NCI-H2081 treated with DMSO at 0.1 percent for 48 hours (cell line): Measurements from ENCODE around the gene PCDHGB4.
"Not testable (repeated sequence)": the region's sequence is repeated elsewhere in the genome, so short reads cannot be mapped to it uniquely, and the experiment has no call there.

ENCODE experiments used
- DNase-seq: peaks from one replicate; lab custom pipeline; 2025; lab: John Stamatoyannopoulos, UW

PCDHGB4 gene

DNA sequence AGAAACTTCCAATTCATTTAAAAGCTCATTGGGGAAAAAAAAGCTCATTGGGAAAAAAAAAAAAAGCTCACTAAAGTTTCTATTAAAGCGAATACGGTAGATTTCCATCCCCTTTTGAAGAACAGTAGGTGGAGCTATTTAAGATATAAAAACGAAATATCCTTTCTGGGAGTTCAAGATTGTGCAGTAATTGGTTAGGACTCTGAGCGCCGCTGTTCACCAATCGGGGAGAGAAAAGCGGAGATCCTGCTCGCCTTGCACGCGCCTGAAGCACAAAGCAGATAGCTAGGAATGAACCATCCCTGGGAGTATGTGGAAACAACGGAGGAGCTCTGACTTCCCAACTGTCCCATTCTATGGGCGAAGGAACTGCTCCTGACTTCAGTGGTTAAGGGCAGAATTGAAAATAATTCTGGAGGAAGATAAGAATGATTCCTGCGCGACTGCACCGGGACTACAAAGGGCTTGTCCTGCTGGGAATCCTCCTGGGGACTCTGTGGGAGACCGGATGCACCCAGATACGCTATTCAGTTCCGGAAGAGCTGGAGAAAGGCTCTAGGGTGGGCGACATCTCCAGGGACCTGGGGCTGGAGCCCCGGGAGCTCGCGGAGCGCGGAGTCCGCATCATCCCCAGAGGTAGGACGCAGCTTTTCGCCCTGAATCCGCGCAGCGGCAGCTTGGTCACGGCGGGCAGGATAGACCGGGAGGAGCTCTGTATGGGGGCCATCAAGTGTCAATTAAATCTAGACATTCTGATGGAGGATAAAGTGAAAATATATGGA lies 43.0 kb downstream of the PCDHGB4 start, which contains the start of gene PCDHGA12:
Gene PCDHGA12 (plus strand): TSS at position 176 of the 782 bp plus-strand sequence. CDS start 253 bp downstream, at position 429.
- DNase-seq: no peak

DNA sequence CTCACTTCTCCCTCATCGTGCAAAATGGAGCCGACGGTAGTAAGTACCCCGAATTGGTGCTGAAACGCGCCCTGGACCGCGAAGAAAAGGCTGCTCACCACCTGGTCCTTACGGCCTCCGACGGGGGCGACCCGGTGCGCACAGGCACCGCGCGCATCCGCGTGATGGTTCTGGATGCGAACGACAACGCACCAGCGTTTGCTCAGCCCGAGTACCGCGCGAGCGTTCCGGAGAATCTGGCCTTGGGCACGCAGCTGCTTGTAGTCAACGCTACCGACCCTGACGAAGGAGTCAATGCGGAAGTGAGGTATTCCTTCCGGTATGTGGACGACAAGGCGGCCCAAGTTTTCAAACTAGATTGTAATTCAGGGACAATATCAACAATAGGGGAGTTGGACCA lies 43.8 kb downstream of the PCDHGB4 start:
- DNase-seq: no peak

DNA sequence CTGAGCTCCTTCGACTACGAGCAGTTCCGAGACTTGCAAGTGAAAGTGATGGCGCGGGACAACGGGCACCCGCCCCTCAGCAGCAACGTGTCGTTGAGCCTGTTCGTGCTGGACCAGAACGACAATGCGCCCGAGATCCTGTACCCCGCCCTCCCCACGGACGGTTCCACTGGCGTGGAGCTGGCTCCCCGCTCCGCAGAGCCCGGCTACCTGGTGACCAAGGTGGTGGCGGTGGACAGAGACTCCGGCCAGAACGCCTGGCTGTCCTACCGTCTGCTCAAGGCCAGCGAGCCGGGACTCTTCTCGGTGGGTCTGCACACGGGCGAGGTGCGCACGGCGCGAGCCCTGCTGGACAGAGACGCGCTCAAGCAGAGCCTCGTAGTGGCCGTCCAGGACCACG lies 44.8 kb downstream of the PCDHGB4 start:
- DNase-seq: not testable (repeated sequence)

DNA sequence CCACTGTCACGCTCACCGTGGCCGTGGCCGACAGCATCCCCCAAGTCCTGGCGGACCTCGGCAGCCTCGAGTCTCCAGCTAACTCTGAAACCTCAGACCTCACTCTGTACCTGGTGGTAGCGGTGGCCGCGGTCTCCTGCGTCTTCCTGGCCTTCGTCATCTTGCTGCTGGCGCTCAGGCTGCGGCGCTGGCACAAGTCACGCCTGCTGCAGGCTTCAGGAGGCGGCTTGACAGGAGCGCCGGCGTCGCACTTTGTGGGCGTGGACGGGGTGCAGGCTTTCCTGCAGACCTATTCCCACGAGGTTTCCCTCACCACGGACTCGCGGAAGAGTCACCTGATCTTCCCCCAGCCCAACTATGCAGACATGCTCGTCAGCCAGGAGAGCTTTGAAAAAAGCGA lies 45.2 kb downstream of the PCDHGB4 start:
- not testable (repeated sequence) for DNase-seq

DNA sequence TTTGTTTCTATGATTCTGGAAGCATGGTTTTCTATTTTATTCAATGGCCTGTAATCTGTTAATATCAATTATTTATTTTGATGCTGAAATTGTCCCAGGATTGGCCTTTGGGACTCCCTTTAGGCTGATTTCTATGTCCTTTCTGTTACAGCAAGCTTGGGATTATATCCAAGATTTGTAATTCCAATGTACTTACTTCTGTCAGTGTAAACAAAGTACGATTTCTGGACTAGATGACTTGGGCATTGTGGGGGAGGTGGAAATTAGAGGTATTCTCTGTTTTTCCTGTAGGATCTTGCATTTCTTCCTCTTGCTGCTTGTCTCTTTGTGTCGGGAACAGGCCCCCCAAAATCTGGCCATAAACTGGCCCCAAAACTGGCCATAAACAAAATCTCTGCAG lies 46.5 kb downstream of the PCDHGB4 start:
- no peak for DNase-seq

DNA sequence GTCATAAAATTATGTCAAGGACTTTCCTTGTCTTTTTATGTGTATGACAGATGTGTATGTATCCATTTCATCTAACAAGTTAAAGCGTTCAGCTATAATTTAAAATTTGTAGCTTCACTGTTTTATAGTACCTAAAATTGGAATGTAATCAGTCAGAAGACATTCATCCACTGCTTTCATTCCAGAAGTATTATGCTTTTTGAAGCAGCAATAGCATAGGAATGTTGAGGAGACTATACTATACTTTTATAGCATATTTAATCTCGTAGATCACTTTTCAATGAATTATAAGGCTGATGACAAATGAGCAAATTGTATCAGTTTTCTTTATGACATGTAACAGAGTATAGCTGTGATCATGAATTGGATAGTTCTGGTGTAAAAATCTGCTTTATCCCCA lies 49.7 kb downstream of the PCDHGB4 start:
- no peak for DNase-seq

DNA sequence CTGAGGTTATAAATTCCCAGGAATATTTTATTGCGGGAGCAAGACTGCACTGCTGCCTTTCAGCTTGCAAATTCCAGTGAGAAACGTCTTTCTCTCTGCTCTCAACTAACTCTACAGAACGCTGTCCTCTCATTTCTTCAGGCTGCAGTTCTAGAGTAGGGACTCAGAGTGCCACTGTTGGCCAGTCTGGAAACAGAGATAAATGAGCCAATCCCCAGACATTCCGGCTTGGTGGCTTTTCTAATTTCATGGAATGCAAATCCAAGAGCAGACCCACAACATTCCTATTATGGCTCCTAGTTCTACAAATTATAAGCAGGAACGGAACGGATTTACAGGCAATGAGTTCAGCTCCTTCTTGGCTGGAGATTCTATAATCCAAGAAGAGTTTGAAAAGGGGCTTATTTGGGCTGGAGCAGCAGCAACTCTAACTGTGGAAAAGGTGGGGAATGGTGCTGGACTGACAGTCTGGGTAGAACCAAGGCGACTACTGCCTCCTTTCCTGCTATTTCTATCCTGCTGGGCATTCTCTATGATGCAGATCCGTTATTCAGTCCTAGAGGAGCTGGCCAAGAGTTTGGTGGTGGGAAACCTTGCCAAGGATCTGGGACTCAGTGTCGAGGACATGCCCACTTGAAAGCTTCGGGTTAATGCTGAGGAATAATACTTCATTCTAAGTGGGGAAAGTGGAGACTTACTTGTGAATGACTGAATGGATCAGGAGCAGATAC lies 52.1 kb downstream of the PCDHGB4 start:
- no peak for DNase-seq
